ENCODE data around the gene CORO1C. TPM values are rescaled to one million over a fixed set of nuclear protein-coding genes. Genes with fewer than 3 reads are reported as not detected.
"Not testable (repeated sequence)": the region's sequence is repeated elsewhere in the genome, so short reads cannot be mapped to it uniquely, and the experiment has no call there.

The CORO1C gene
- total RNA-seq, 1 experiment from 2014 or later = 52.2 TPM

DNA sequence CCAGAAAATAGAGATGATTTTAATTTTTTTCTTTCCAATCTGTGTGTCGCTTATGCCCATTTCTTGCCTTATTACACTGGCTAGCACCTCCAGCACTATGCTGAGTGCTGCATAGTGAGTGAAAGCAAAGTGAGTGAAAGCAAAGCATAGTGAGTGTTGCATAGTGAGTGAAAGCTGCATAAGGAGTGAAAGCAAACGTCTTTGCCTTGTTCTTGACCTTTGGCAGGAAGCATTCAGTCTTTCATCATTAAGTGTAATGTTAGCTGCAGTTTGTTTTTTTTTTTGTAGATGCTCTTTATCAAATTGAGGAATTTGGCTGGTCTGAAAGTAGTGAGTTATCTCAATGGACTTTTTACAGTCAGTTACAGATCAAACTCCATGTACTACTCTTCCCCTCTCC lies 6.9 kb upstream of the CORO1C start:
- no peak overlapping the region for H3K4me3 ChIP-seq (ENCODE audit: insufficient read depth, low read depth, low read length)
- no peaks in the 10 kb centered on the region for H3K36me3 ChIP-seq (replicated peaks; ENCODE audit: control insufficient read depth, insufficient read depth, low read length)
- no peak for DNase-seq
- H3K27me3 ChIP-seq (ENCODE audit: control insufficient read depth, insufficient read depth, low read length) = no peaks in the 10 kb centered on the region

DNA sequence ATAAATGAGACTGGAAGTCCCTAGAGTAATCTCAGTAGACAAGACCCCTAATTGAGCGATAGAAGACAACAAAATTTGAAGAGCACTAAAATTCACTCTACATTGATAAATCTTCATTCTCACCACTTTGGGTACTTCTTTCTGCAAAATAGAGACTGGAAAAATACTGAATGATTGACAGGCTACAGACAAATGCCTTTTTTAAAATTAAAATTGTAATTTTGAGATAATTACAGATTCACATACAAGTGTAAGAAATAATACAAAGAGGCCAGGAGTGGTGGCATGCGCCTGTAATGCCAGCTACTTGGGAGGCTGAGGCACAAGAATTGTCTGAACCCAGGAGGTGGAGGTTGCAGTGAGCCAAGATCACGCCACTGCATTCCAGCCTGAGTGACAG lies 4.5 kb upstream of the CORO1C start:
- Histone ChIP-seq H3K4me3 (ENCODE audit: insufficient read depth, low read depth, low read length) (no peak overlapping the region), H3K27me3 (ENCODE audit: control insufficient read depth, insufficient read depth, low read length) (no peaks in the 10 kb centered on the region), H3K36me3 (replicated peaks; ENCODE audit: control insufficient read depth, insufficient read depth, low read length) (no peaks in the 10 kb centered on the region)
- no peak for DNase-seq

DNA sequence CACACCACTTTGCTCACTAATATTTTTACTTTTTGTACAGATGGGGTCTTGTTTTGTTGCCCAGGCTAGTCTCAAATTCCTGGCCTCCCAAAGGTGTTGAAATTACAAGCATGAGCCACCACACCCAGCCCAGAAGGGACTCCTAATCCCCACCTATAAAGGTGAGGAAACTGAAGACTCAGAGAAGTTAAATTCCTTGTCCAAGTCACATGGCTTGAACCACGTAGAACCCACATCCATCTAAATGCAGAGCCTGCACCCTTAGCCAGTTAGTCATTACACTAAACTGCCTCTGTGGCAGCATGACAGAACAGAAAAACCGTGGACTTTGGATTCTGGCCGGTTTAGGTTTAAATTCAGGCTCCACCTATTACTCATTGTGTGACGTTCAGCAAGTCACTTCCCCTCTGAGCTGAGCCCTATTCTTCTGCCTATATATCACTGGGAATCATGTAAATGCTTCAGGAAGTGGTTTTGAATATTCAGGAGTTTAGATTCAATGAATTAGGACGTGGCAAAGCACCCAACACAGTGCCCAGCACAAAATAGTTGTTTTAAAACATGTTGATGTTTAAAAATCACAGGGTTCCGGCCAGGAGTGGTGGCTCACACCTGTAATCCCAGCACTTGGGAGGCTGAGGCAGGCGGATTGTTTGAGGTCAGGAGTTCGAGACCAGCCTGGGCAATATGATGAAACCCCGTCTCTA lies 3.0 kb upstream of the CORO1C start:
- Histone ChIP-seq H3K27me3 (ENCODE audit: control insufficient read depth, insufficient read depth, low read length) (no peaks in the 10 kb centered on the region), H3K36me3 (replicated peaks; ENCODE audit: control insufficient read depth, insufficient read depth, low read length) (no peaks in the 10 kb centered on the region), H3K4me3 (ENCODE audit: insufficient read depth, low read depth, low read length) (no peak overlapping the region)
- DNase-seq = no peak

DNA sequence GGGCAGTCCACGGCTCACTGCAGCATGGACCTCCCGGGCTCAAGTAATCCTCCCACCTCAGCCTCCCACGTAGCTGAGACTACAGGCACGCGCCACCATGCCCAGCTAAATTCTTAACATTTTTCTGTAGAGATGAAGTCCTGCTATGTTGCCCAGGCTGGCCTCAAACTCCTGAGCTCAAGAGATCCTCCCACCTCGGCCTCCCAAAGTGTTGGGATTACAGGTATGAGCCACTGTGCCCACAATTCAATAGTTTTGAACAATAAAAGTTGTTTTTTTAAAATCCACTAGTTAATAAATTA lies 1.9 kb upstream of the CORO1C start:
- not testable (repeated sequence) for H3K27me3 ChIP-seq (ENCODE audit: control insufficient read depth, insufficient read depth, low read length); DNase-seq; H3K4me3 ChIP-seq (ENCODE audit: insufficient read depth, low read depth, low read length); H3K36me3 ChIP-seq (replicated peaks; ENCODE audit: control insufficient read depth, insufficient read depth, low read length)

DNA sequence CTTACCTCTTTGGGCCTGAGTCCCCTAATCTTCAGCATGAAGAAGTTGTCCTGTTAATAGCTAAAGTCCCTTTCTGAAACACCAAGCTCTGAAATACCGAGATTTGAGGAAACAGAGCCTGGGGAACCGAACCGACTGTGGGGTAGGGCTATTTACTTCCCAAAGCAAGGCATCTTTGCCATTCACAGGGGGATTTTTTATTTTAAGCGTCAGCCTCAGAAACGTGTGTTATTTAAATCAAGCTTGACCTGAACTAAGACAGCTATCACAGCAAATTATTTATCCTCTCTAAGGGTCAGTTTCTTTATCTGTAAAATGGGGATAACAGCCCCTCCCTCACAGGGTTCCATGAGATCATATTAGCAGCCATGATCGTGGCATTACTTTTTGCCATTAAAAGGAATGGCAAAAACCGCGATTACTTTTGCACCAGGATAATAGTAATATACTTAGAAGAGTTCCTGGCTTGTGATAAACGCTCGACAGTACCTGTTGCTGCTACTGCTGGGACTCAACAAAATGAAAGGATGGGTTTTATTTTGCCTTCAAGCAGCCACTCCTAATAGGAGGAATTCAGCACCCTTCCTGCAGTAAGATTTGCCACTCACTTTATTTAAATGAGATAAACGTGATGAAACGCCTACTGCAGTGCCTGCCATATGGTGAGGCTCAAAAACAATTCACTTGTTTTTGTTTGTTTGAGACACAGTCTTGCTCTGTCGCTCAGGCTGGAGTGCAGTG lies 1.3 kb upstream of the CORO1C start:
- no peaks in the 10 kb centered on the region for H3K27me3 ChIP-seq (ENCODE audit: control insufficient read depth, insufficient read depth, low read length)
- no peak for DNase-seq
- no peaks in the 10 kb centered on the region for H3K36me3 ChIP-seq (replicated peaks; ENCODE audit: control insufficient read depth, insufficient read depth, low read length)
- peak overlapping the region; percentile 49 for H3K4me3 ChIP-seq (ENCODE audit: insufficient read depth, low read depth, low read length)

DNA sequence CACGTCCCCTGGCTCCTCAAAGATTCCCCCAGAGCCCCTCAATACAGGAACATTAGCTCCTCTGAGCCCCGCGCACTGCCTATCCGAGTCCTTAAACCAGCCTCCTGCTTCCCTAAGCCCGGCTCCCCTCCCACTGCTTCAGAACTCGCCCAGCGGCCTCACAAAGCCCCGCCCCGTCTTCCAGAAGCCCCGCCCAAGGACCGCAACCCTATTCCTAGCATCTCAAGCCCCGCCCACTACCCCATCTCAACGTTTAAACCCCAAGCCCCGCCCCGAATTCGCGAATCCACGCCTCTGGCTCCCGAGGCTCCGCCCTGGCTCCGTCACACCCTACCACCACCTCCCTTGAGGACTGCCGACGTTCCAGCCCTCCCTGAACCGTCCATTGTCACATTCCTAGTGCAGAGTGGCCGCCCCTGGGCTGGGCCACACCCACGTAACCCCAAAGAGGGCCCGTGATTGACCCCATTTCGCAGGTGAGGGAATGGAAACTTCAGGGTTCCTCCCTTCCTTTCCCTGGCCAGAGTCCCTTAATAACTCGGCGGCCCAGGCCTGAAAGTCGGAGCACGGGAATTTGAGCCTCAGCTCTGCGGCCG lies 646 bp upstream of the CORO1C start:
- peak; percentile 98 for DNase-seq
- peak overlapping the region; percentile 88 for H3K4me3 ChIP-seq (ENCODE audit: insufficient read depth, low read depth, low read length)
- H3K36me3 ChIP-seq (replicated peaks; ENCODE audit: control insufficient read depth, insufficient read depth, low read length) = no peaks in the 10 kb centered on the region
- no peaks in the 10 kb centered on the region for H3K27me3 ChIP-seq (ENCODE audit: control insufficient read depth, insufficient read depth, low read length)

DNA sequence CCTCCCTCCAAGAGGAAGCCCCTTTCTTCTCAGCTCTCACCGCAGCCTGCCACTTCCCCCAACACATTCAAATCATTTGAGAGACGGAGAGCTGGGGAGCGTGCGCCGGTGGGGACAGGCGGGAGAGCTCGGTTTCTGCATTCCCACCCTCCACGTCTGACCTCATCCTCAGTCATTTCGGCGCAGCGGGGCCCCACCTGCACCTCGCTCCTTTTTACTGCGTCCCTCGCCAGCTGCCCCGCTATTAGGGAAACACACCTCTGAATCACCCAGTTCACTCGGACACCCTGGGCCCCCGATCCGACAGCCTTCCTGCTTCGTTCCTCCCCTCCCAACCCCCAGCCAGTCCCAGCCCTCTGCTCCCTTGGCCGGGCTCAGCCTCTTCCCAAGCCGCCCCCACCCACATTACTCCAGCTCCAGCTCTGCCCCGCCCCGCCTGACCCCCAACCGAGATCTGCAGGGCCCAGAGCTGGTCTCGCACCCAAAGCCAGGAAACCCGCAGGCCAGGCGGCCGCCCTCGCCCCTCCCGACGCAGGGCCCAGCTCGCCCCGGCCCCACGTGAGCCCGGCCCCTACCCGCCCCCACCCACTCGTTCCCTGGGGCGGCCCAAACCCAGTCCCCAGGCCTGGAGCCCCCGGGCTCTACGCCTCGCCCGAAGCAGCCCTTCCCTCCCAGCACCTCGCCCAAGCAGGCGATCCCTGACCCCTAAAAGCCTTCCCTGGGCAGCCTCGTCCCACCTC lies 783 bp downstream of the CORO1C start:
- Histone ChIP-seq H3K27me3 (ENCODE audit: control insufficient read depth, insufficient read depth, low read length) (no peaks in the 10 kb centered on the region), H3K4me3 (ENCODE audit: insufficient read depth, low read depth, low read length) (peak overlapping the region; percentile 88), H3K36me3 (replicated peaks; ENCODE audit: control insufficient read depth, insufficient read depth, low read length) (no peaks in the 10 kb centered on the region)
- peak; percentile 84 for DNase-seq

DNA sequence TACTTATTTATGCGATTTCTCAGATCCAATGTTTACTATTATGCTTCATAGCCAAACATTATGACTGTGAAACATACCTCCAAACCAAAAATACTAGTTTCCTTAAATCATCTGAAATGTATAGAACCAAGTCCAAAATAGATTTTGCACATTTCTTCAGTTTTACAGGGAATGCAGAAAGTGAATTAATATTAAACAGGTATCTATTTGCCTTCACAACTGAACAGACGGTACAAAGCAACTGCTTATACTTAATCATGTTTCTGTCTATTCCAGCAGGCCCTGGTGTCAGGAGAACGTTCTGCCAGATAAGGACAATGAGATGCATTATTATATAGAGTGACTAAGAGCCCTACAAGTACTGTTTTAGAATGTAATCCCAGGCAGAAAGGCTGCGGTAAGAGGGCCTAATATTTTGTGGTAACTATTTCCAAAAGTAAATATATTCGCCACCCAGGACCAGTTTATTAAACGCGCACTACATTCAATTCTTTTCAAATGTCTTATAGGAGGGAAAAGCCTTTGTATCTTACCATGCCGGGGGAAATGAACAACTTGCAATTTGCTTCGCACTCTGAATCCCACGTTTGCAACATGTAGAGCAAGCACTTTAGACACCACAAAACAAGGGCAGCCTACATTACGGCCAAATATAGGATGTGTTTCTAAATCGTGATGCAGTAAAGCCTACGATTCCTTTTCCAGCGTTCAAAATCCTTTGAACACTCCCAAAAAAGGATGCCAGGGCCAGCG lies 1.5 kb downstream of the CORO1C start:
- Histone ChIP-seq H3K27me3 (ENCODE audit: control insufficient read depth, insufficient read depth, low read length) (no peaks in the 10 kb centered on the region), H3K36me3 (replicated peaks; ENCODE audit: control insufficient read depth, insufficient read depth, low read length) (no peaks in the 10 kb centered on the region), H3K4me3 (ENCODE audit: insufficient read depth, low read depth, low read length) (peak overlapping the region; percentile 88)
- no peak for DNase-seq

DNA sequence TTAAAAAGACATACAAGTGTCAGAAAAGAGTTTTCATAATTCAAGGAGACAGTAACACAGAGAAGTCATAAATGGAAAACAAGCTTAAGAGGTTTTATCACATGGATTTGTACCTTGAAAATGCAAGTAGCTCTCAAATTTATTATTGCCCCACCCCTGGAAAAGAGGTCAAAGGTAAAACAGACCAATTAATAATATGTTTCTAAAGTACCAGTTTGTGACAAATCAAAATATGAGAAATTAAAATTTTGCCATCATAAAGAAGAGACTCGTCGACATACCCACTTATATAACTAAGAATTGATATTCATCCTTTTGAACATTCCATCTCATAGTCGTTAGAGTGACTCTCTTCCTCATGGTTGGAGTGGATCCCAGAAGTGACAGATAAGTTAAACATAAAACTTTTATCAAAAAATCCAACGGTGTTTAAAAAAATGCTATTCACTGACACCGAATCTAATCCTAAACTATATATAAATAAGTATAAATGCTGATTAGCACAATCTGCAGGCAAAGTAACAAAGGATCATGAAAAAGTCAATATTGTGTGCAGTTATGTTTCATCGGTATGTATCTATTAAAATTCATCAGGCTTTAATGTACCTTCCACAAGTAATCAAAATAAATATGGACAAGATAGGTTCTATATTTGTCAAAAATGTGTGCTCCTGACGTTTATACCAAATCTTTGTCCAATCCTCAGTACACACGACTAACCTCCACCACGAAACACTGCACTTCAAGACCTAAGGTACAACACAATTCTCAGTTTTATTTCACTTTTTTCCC lies 2.3 kb downstream of the CORO1C start:
- H3K36me3 ChIP-seq (replicated peaks; ENCODE audit: control insufficient read depth, insufficient read depth, low read length) = no peaks in the 10 kb centered on the region
- H3K4me3 ChIP-seq (ENCODE audit: insufficient read depth, low read depth, low read length) = no peak overlapping the region
- DNase-seq = no peak
- H3K27me3 ChIP-seq (ENCODE audit: control insufficient read depth, insufficient read depth, low read length) = no peaks in the 10 kb centered on the region

DNA sequence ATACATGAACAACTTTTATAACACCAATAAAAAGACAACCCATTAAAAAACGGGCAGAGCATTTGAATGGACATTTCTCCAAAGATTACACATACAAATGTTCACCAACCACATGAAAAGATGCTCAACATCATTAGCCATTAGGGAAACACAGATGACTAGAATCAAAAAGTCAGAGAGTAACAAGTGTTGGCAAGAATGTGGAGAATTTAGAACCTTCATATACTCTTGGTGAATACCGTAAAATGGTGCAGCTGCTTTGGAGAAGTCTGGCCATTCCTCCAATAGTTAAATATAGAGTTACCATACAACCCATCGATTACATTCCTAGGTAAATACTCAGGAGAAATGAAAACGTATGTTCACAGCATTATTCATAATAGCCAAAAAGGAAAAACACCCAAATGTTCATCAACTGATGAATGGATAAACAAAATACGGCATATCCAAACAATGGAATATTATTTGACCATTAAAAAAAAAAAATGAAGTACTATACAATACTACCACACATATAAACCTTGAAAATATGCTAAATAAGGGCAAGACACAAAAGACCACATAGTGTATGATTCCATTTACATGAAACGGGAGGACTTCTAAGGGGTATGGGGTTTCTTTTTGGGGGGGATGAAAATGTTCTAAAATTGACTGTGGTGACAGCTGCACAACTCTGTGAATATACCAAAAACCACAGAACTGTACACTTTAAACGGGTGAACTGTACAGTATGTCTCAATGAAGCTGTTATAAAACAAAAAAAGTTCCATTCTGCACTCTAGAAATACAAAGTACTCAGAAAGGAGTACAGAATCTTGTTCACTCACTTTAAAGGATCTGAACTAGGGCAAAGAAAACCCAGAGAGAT lies 3.2 kb downstream of the CORO1C start:
- DNase-seq = no peak
- no peak overlapping the region for H3K4me3 ChIP-seq (ENCODE audit: insufficient read depth, low read depth, low read length)

DNA sequence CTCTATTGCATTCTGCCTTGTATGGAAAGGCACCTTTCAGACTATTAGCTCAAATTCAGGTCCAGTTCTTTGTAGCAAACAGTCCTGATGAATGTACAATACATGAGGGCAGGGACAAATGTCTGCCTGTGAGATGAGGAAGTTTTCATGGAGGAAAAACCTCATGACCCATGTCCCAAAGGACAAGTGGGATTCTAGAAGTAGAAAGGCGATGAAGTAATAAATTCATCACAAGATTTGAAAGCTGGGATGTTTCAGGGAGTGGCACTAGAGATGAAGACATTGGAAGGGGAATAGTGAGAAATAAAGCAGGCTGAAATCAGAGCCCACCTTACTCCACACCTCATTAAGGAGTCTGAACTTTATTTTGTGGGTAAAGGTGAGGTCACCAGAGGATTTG lies 4.2 kb downstream of the CORO1C start:
- Histone ChIP-seq H3K27me3 (ENCODE audit: control insufficient read depth, insufficient read depth, low read length) (no peaks in the 10 kb centered on the region), H3K36me3 (replicated peaks; ENCODE audit: control insufficient read depth, insufficient read depth, low read length) (no peaks in the 10 kb centered on the region), H3K4me3 (ENCODE audit: insufficient read depth, low read depth, low read length) (no peak overlapping the region)
- DNase-seq = no peak

More for the DNA sequence above, 3.2 kb downstream of the CORO1C start:
- H3K36me3 ChIP-seq (replicated peaks; ENCODE audit: control insufficient read depth, insufficient read depth, low read length) = no peaks in the 10 kb centered on the region
- H3K27me3 ChIP-seq (ENCODE audit: control insufficient read depth, insufficient read depth, low read length) = no peaks in the 10 kb centered on the region

DNA sequence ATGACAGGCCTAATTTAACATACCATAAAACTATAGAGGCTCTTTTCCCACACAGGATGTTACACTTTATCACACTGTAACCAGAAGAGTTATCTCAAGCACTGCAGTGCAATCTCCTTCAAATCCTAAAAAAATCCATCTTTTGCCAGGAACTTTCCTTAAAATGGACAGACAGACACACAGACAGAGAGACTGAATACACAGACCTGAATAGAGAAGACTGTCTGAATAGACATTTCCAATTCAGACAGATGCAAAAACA lies 6.5 kb downstream of the CORO1C start:
- DNase-seq = no peak

More for the DNA sequence above, 6.5 kb downstream of the CORO1C start:
- H3K4me3 ChIP-seq (ENCODE audit: insufficient read depth, low read depth, low read length) = no peak overlapping the region
- H3K36me3 ChIP-seq (replicated peaks; ENCODE audit: control insufficient read depth, insufficient read depth, low read length) = no peaks in the 10 kb centered on the region
- H3K27me3 ChIP-seq (ENCODE audit: control insufficient read depth, insufficient read depth, low read length) = no peaks in the 10 kb centered on the region

Data from H7 (cell line).